IPS-18c (cell line): ENCODE measurements around the gene C1QTNF2.
"Not testable (repeated sequence)": the region's sequence is repeated elsewhere in the genome, so short reads cannot be mapped to it uniquely, and the experiment has no call there.

ENCODE experiments used
- H3K4me3 ChIP-seq: 2 replicates; pipeline ENCODE4 v1.7.0; 2013; ENCODE audit warnings: low read depth, mild to moderate bottlenecking, low read length, moderate library complexity; ENCODE audit not compliant: insufficient read depth
- H3K9me3 ChIP-seq: one replicate; pipeline ENCODE4 v1.6.1; 2013; ENCODE audit warnings: mild to moderate bottlenecking, low read length, moderate library complexity; ENCODE audit not compliant: control insufficient read depth, insufficient read depth

C1QTNF2 gene

DNA sequence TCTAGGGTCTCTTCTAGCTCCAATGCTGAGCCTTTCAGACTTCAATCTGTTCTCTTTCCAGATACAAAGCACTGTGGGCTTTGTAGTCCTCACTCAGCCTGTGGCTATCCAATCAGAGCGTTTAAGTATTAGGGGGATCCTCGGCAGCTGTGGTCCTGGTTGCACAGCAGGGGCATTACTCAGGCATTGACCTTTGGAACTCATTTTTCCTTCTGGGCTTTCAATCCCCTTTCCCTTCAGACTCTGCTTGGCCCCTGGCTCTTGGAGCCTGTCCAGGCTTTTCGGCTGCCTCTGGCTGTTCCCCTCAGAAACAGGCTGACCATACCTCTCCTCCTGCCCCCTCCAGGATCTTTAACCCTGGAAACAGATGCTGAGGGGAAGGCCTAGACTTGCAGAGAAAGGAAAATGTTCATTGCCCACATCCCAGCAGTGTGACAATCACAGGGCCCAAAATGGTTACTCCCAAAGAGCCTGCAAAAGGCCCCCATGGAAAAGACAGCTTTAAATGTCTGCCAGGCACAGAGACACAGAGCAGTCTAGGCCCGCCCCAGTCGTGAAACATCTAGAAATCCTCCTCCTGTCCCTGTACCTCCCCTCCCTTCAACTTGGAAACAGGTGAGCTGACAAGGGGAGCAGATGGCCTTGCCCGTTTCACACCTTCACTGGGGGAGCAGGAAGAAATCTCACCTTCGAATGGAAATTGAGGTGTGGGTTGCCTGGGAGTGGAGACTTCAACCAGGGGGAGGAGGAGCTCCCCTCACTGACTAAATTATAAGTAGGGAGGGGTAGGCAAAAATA is 13.7 kb downstream of the C1QTNF2 start:
- Histone ChIP-seq H3K9me3 (no peaks in the 10 kb centered on the region), H3K4me3 (no peak overlapping the region)

DNA sequence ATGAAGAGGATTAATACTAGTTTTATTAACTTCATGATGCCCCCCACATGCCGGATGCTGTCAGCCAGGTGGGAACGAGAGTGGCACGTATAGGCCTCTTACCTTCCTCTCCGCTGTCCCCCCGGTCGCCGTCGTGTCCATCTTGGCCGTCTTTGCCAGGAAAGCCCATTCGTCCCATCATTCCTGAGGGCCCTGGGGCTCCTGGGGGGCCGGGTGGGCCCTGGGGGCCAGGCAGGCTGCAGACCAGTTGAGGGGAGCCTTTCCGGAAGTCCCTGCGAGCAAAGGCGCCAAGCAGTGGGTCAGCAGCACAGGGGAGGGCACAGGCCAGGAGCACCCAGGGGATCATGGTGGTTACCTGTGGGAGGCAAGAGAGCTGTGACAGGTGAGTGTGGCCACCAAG is 15.8 kb downstream of the C1QTNF2 start:
- H3K9me3 ChIP-seq, result no peaks in the 10 kb centered on the region

DNA sequence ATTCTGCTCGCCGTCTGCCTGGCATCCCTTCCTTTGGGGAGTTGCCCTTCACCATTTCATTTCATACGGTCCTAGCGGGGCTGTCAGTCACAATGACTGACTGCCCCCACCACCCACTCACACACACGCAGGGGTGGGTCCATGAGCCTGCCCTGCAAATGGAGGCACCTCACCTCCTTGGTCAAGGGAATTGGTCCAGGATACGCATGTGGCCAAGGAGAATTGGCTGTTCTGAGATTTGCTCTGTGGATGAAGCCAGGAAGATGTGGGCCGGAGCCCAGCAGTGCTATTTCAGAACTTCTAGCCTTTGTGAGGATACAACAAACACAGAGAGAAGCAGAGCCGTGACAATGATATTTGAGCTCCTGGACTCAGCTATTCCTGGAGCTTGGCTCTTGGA is 17.0 kb downstream of the C1QTNF2 start:
- Histone ChIP-seq H3K9me3 (no peaks in the 10 kb centered on the region), H3K4me3 (no peak overlapping the region)

More for the DNA sequence above, 15.8 kb downstream of the C1QTNF2 start:
- H3K4me3 ChIP-seq, result no peak overlapping the region

DNA sequence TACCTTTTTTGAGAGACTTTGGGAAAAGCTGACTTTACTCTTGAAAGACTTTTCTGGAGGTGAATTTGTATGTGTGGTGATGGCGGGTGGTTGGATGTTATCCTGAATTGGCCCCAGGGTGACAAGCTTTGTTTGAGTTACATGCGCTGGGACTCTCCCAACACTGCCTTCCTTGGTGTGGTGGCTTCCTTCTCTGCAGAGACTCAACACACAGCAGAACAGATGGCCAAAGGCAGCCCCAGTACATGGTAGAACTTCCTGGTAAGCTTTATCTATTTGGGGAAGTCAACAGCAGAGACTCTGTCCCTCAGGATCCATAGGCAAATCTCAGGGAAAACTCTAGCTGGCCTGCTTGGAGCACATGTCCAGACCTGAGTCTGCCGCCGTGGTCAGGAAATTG is 18.1 kb downstream of the C1QTNF2 start:
- no peak overlapping the region for H3K4me3 ChIP-seq
- H3K9me3 ChIP-seq, result no peaks in the 10 kb centered on the region

DNA sequence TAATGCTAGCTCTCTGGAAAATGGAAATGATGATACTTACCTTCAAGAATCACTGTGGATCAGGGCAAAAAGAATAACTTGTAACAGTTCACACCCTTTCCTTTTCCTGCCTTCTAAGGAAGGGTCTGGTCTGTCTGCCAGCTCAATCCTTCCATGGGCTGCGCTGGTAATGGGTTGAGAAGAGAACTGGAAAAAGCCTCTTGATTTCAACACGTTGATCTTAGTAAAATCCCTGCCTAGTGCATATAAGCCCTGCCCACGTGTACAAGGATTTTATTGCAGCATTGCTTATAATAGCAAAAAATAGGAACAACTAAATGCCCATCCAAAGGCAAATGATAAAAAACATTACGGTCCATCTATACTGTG is 20.5 kb downstream of the C1QTNF2 start:
- Histone ChIP-seq H3K4me3 (no peak overlapping the region), H3K9me3 (no peaks in the 10 kb centered on the region)

DNA sequence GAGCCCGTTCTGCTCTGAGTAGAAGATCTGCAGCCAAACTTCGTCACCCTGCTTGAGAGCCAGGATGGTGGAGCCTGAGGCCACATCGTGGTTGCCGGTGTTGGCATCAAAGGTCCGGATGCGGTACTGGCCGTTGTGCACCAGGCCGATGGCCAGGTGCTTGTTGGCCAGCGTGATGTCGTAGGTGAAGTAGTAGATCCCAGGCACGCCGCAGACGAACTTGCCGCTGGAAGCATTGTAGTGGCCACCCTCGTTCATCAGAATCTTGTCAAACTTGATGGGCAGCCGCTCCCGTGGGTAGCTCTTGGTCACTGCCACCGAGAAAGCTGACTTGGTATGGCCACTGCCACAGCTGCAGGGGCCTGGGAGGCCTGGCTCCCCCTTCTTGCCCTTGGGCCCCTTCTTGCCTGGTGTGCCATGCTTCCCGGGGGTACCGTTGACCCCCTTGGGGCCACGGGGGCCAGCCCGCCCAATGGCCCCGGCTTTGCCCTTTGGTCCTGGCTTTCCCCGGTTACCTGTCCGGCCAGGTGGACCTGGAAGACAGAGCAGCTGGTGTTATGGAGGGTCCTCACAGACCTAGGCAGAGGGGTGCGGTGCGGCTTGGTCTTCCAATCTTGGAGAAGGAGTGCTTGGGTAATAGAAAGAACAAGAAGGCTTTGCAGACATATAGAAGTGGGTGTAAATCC is 21.0 kb downstream of the C1QTNF2 start:
- H3K9me3 ChIP-seq, result no peaks in the 10 kb centered on the region
- H3K4me3 ChIP-seq, result no peak overlapping the region

DNA sequence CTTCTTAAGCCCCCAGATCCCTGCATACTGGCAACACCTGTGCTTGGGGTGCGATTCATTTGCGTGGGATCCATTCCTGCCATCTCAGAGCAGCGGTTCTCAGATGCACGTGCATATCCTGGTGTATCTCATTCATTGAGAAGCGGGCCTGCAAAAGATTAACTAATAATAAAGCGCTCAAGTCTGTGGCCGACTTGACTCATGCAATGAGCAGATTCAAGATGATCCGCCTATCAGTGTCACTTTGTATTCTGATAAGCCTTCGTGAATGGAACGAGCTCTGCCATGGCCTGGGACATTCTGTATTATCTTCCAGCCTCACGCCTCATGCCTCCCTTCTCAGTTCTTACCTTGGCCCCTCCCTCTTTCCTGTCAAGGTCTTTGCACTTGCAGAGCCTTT is 22.3 kb downstream of the C1QTNF2 start:
- H3K9me3 ChIP-seq, result no peaks in the 10 kb centered on the region
- H3K4me3 ChIP-seq, result no peak overlapping the region

DNA sequence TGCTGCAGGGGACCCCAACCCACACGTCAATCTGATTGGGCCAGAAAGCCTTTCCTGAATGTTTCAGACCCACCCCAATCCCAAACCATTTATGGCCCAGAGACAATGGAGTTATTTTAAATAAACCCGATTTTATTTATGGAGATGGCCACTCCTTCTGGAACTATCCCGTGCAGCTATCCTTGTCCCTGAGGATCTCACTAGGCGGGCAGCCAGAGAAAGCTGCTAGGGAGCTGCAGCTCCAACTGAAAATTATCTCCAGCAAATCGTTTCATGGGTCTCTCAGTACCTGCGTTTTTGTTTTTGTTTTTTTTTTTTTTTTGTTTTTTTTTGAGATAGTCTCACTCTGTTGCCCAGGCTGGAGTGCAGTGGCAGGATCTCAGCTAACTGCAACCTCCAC is 23.0 kb downstream of the C1QTNF2 start:
- Histone ChIP-seq H3K4me3 (no peak overlapping the region), H3K9me3 (no peaks in the 10 kb centered on the region)

DNA sequence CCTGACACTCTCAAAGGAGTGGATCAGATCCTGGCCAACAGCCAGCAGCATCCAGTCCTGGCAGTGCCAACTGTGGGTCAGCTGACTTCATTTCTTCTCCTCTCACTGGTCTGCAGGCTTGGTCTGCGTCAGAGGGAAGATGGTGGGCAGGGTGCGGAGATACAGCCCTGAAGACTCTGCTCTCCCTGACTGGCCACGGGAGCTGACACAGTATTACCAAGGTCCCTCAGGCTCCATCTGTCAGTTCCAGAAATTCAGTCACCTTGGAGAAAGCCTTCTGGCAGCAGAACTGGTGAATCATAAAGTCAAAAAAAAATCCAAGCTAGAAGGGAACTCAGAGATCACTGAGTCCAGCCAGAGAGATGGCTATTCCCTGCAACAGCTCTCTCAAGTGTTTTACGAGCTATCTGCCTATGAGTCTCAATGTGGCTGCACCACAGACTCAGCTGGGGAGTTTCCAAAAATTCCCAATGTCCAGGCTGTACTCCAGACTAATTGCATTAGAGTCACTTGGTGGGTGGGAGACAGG is 27.9 kb downstream of the C1QTNF2 start:
- no peak overlapping the region for H3K4me3 ChIP-seq
- no peaks in the 10 kb centered on the region for H3K9me3 ChIP-seq

DNA sequence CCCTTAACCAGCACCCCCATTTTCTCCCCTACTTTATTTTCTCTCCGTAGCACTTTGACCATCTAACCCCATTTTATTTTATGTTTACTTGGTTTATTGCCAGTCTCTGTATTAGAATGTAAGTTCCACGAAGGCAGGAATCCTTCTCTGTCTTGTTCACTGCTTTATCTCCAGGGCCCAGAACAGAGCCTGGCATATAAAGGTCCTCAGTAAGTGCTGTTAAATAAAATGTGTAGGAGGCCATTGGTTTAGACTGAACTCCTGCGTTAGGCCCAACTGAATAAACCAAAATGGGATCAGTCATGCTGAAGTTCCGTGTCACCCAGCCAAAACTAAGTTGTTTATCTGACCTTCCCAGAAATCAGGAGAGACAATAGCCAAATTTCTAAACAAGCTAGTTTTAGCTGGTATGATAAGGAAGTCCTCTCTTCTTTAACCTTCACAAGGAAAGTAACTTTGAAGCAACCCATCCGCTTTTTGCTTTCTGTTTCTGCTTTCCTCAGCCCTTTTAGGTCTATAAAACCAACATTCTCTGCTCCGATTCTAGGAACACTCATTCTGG is 29.0 kb downstream of the C1QTNF2 start:
- Histone ChIP-seq H3K4me3 (no peak overlapping the region), H3K9me3 (no peaks in the 10 kb centered on the region)

DNA sequence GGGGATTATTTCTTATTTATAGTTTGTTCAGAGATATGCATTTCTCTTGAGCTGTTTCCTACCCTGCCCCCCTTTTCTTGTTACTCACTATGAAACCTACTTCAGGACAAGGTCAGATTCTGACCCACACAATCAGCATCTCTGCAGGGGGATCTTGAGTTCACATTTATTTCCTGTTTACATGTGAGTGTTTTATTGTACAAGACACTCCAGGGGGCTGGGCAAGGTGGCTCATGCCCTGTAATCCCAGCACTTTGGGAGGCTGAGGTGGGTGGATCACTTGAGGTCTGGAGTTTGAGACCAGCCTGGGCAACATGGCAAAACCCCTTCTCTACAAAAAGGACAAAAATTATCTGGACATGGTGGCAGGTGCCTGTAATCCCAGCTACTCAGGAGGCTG is 29.9 kb downstream of the C1QTNF2 start:
- not testable (repeated sequence) for H3K9me3 ChIP-seq, H3K4me3 ChIP-seq

DNA sequence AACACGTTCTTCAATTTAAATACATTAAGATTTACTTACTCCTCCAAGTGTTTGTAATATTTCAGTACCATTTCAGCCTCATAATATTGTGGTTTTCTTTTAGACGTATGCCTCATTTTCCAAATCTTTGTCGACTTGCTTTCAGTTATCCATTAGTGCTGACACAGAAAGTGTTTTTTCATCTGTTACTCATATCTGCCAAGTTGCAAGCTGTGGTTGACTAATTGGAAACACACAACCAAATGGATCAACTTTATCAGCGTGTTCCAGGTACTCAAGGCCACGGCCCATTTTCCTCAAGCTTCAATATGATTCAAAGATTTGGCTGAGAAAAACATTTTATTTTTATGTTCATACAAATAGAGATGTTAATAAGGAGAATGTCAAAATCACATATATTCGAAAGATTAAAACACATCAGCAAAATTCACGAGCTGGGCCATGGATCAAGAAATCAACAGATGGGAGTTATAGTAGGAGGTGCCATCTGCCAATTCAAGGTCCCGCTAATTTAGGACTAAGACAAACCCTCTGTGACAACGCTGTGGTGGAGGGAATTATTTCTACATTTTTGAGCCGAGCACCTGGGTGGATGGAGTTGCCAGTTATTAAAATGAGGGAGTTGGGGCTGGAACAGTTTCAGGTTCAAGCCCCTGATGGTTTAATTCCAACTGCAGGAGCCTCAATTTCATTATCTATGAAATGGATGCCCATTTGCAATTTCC is 30.9 kb downstream of the C1QTNF2 start:
- no peak overlapping the region for H3K4me3 ChIP-seq
- H3K9me3 ChIP-seq, result no peaks in the 10 kb centered on the region

DNA sequence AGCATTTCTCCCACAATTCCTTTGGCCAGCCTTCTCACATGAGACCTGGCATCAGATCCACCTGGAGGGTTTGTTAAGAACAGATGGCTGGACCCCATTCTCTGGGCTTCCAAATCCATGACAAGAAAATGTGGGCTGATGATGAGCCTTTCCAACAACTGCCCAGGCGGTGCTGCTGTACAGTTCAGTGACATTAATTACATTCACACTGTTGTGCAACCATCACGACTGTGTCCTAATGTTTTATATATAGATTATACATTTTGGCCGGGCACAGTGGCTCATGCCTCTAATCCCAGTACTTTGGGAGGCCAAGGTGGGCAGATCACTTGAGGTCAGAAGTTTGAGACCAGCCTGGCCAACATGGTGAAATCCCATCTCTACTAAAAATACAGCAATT is 35.7 kb downstream of the C1QTNF2 start:
- not testable (repeated sequence) for H3K9me3 ChIP-seq, H3K4me3 ChIP-seq

DNA sequence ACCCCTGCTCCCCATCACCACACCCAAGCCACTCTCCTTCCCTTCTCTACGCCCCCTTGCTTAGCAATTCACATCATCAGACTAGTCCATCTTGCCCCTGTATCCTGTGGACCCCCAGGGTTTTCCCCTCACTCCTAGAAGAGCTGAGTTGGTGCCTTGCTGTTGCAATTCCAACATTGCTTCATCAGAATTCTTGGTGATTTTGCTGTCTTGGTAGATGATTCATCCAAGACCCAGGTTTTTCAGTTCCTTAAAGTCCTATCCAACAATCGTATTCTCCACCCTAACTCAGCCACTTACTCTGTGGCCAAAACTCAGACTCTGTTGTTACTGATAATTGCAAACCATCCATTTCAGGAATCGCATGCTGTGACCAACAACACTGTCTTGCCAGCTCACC is 36.7 kb downstream of the C1QTNF2 start:
- Histone ChIP-seq H3K4me3 (no peak overlapping the region), H3K9me3 (no peaks in the 10 kb centered on the region)

DNA sequence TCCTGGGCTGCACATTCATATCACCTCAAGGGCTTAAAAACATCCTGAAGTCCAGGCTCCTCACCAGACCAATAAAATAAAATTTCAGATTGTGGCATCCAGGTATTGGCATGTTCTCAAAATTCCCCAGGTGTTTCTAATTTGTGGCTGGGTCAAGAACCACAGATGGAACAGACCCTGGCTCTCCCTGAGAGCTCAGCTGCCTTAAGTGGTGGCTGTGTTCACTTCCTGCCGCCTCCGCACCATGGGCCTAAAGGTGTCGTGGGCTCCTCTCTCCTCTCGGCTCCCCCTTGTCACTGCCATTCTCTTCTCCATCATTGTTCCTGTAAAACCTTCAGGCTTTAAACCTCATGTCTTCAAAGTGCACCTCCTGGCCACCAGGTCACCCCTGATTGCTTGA is 40.2 kb downstream of the C1QTNF2 start:
- H3K4me3 ChIP-seq, result no peak overlapping the region
- no peaks in the 10 kb centered on the region for H3K9me3 ChIP-seq

DNA sequence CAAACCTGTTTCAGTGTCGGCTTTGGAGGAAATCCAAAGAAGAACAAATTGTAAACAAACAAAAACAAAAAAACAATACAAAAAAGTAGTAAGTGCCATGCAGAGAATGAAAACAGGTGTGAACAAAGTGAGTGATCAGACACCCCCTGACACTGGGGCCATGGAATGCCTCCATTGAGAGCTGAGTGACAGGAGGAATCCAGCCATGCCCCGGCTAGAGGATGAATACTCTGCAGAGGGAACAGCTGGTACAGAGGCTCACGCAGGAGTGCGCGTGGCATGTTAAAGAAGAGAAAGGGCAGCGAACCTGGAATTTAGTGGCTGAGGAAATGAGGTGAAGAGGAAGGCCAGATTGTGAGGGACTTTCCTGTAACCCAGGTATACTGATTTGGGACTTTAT is 42.6 kb downstream of the C1QTNF2 start:
- Histone ChIP-seq H3K4me3 (no peak overlapping the region), H3K9me3 (no peaks in the 10 kb centered on the region)

DNA sequence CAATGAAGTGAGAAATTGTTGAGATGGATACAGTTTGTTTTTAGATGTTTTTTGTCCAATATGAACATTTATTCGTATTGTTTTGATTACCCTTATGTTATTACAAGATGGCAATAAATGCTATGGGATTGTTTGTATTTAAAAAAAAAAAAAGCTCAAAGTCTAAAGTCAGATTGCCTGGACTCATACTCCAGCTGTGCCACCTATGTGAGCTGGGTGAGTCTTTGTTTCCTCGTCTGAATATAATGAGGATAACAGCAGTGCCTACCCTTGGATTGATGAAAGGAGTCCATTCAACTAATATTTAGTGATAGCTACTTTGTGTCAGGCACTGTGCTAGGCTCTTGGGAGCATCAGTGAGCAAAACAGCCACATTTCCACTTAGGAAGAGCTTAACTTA is 43.4 kb downstream of the C1QTNF2 start:
- no peaks in the 10 kb centered on the region for H3K9me3 ChIP-seq

DNA sequence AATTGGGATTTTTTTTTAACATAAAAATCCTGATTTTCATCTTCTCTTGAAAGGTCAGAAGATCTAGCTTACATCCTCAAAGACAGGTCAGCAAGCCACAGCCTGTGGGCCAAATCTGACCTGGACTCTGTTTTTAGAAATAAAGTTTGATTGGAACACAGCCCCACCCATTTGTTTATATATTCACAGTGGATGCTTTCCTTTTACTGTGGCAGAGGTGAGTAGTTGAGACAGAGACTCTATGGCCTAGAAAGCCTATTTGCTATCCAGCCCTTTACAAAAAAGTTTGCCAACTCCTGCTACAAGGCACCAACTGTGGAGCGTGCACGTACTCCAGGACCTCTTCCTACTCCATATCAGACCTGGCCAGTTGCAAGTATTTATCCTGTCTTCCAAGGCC is 44.7 kb downstream of the C1QTNF2 start:
- Histone ChIP-seq H3K9me3 (no peaks in the 10 kb centered on the region), H3K4me3 (no peak overlapping the region)

More for the DNA sequence above, 43.4 kb downstream of the C1QTNF2 start:
- H3K4me3 ChIP-seq, result no peak overlapping the region
